Measurements from ENCODE around the gene ASTN2. TPM values are rescaled to one million over a fixed set of nuclear protein-coding genes. Genes with fewer than 3 reads are reported as not detected.
A peak's percentile ranks its signal among the peaks of the same experiment; 100 is the strongest.

ASTN2 gene
- polyA plus RNA-seq, 2 of the 4 experiments (the other 2 are of a cell fraction), result 5.8 to 11.6 TPM

- no peak overlapping the region for H3K4me3 ChIP-seq
- POLR2A ChIA-PET, result no interaction called here
- no peaks in the 10 kb centered on the region for H3K9me3 ChIP-seq
- H3K4me1 ChIP-seq, result peaks cover 52% of the 10 kb centered on the region
- ATAC-seq (no peak; a peak in 1 of 6 replicates), FAIRE-seq (no peak), DNase-seq (ENCODE audit: low read depth in 1 of 2, low spot score in 1 of 2) (no peak)
- TF ChIP-seq MYC (IDR thresholded peaks at IDR 0.05; ENCODE audit: borderline replicate concordance, low read length) (no peak), NR3C1 (IDR thresholded peaks at IDR 0.05) (no peak), PHF8 (IDR thresholded peaks at IDR 0.05; ENCODE audit: borderline replicate concordance, low read depth) (no peak), CBX2 (IDR thresholded peaks at IDR 0.05; ENCODE audit: borderline replicate concordance, low read depth) (no peak), RCOR1 (IDR thresholded peaks at IDR 0.05; ENCODE audit: low read depth, low read length) (no peak), E2F6 (IDR thresholded peaks at IDR 0.05; ENCODE audit: borderline replicate concordance, low read depth) (no peak), REST (IDR thresholded peaks at IDR 0.05) (no peak), CHD4 (IDR thresholded peaks at IDR 0.05; ENCODE audit: borderline replicate concordance) (no peak), PBX3 (IDR thresholded peaks at IDR 0.05) (no peak), JUNB (IDR thresholded peaks at IDR 0.05) (no peak), BHLHE40 (IDR thresholded peaks at IDR 0.05; ENCODE audit: low read depth, low read length) (no peak), ESRRA (IDR thresholded peaks at IDR 0.05; ENCODE audit: borderline replicate concordance, low read length) (no peak), NFE2L2 (conservative IDR thresholded peaks at IDR 0.05; ENCODE audit: low read length) (no peak), NPAS2 (CRISPR knock-in tag; IDR thresholded peaks at IDR 0.05; ENCODE audit: borderline replicate concordance) (no peak), RFX5 (IDR thresholded peaks at IDR 0.05) (no peak)
- WGBS (ENCODE audit: missing lambda C conversion rate), result 87% methylated on average over 6 of the region's 6 CpGs
- peak overlapping the region in 1 of 2 experiments; percentile 57; a peak in 3 of 6 replicates for H3K27ac ChIP-seq
- CTCF ChIA-PET, result interaction anchor here (1.2 kb wide), 1 partner anchor 183 kb away, joined by 3 read pairs; no protein-coding TSS in a partner anchor
- no peak overlapping the region for H3K4me2 ChIP-seq
Observed at GRCh38 chr9:116387934-116388698, 1026.7 kb downstream of the ASTN2 start.

- no peak for ATAC-seq
- Histone ChIP-seq H3K4me3 (no peak overlapping the region), H3K27ac (0 out of 6 replicates have a peak overlapping the region, but pooled peaks of 1 of the 2 experiments have one; percentile 10), H3K4me1 (peaks cover 82% of the 10 kb centered on the region), H3K9me3 (no peaks in the 10 kb centered on the region), H3K4me2 (no peak overlapping the region)
- CTCF ChIA-PET, result interaction anchor here (1.6 kb wide), 1 partner anchor 791 kb away, joined by 3 read pairs; no protein-coding TSS in a partner anchor
- WGBS (ENCODE audit: missing lambda C conversion rate), result 64% methylated on average over 4 of the region's 4 CpGs
- DNase-seq (ENCODE audit: low read depth in 1 of 2, low spot score in 1 of 2), result no peak
- FAIRE-seq, result no peak
- POLR2A ChIA-PET, result no interaction called here
- TF ChIP-seq HES2 (IDR thresholded peaks at IDR 0.05), result no peak
- TF ChIP-seq REST (IDR thresholded peaks at IDR 0.05), result no peak
- no peak for TF ChIP-seq HOXB5 (CRISPR knock-in tag; IDR thresholded peaks at IDR 0.05)
- TF ChIP-seq MAFK (IDR thresholded peaks at IDR 0.05; ENCODE audit: partially characterized antibody), result no peak
- TF ChIP-seq E2F6 (IDR thresholded peaks at IDR 0.05; ENCODE audit: borderline replicate concordance, low read depth), result no peak
- no peak for TF ChIP-seq BHLHE40 (IDR thresholded peaks at IDR 0.05; ENCODE audit: low read depth, low read length)
- no peak for TF ChIP-seq ESRRA (IDR thresholded peaks at IDR 0.05; ENCODE audit: borderline replicate concordance, low read length)
- no peak for TF ChIP-seq TFCP2L1 (CRISPR knock-in tag; IDR thresholded peaks at IDR 0.05)
- TF ChIP-seq USF2 (IDR thresholded peaks at IDR 0.05), result no peak
- TF ChIP-seq HEYL (CRISPR knock-in tag; IDR thresholded peaks at IDR 0.05), result no peak
- TF ChIP-seq POLR2AphosphoS2 (conservative IDR thresholded peaks at IDR 0.05; ENCODE audit: low read length), result no peak
- TF ChIP-seq HDAC2 (IDR thresholded peaks at IDR 0.05), result no peak
Observed at GRCh38 chr9:116383936-116384335, 1030.9 kb downstream of the ASTN2 start.
